ENCODE measurements around the gene TRIM50.

TRIM50 gene

DNA sequence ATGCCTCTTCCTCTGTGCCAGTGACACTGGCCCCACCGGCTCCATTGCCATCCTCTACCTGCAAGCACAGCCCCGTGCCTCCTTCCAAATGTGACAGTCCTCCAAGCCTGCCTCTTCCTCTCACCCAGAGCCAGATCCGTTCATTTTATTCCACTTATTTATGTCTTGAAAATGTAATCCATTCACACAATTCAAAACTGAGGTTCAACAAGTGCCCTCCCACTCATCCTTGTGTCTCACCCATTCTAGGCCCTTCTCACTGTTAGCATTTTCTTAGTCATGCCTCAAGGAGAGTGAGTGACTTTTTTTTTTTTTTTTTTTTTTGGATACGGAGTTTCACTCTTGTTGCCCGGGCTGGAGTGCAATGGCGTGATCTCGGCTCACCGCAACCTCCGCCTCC lies 41.7 kb upstream of the TRIM50 start:
- no peak overlapping the region for H3K4me2 ChIP-seq (ENCODE audit: insufficient read depth, low read length)
- no peak for DNase-seq

DNA sequence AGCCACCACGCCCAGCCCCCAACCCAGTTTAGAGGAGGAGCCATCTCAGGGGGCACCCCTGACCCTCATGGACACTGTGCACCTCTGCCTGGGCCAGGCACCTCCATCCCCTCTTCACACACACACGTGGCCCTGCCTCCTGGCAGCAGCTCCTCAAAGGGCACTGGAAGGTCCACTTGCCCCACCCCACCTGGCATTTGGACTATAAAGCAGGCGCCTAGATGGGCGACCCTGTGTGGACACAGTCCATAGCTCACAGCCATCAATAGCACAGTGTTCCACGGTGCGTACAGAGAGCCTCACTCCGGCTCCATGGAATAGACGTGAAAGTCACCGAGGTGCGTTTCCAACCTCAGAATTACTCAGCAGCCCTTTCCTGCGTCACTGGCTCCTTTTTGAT lies 41.1 kb upstream of the TRIM50 start:
- no peaks in the 10 kb centered on the region for H3K27me3 ChIP-seq (ENCODE audit: insufficient read depth, low read length, poor library complexity)
- ATAC-seq (ENCODE audit: insufficient read depth, low read depth) (no peak), DNase-seq (no peak)
- no peak overlapping the region for H3K4me3 ChIP-seq (ENCODE audit: low read depth in 1 of 2, low read length in 2 of 2)
- H4K20me1 ChIP-seq (ENCODE audit: insufficient read depth, low read length): no peaks in the 10 kb centered on the region
- no peak overlapping the region for H3K9ac ChIP-seq (ENCODE audit: low read depth, low read length)
- H3K9me3 ChIP-seq (ENCODE audit: insufficient read depth, low read length, severe bottlenecking): no peaks in the 10 kb centered on the region
- no peaks in the 10 kb centered on the region for H3K79me2 ChIP-seq (ENCODE audit: insufficient read depth, low read length)
- H2AFZ ChIP-seq (ENCODE audit: low read depth, low read length): no peak overlapping the region
- no peak overlapping the region for H3K4me2 ChIP-seq (ENCODE audit: insufficient read depth, low read length)
- no peak overlapping the region for H3K27ac ChIP-seq (ENCODE audit: low read length)
- H3K36me3 ChIP-seq (ENCODE audit: insufficient read depth, low read length): no peaks in the 10 kb centered on the region
- H3K4me1 ChIP-seq (ENCODE audit: insufficient read depth, low read length): 0 out of 2 replicates have a peak, but pooled peaks cover 3% of the 10 kb centered on the region
- TF ChIP-seq, protein P1, sequence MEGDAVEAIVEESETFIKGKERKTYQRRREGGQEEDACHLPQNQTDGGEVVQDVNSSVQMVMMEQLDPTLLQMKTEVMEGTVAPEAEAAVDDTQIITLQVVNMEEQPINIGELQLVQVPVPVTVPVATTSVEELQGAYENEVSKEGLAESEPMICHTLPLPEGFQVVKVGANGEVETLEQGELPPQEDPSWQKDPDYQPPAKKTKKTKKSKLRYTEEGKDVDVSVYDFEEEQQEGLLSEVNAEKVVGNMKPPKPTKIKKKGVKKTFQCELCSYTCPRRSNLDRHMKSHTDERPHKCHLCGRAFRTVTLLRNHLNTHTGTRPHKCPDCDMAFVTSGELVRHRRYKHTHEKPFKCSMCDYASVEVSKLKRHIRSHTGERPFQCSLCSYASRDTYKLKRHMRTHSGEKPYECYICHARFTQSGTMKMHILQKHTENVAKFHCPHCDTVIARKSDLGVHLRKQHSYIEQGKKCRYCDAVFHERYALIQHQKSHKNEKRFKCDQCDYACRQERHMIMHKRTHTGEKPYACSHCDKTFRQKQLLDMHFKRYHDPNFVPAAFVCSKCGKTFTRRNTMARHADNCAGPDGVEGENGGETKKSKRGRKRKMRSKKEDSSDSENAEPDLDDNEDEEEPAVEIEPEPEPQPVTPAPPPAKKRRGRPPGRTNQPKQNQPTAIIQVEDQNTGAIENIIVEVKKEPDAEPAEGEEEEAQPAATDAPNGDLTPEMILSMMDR (IDR thresholded peaks at IDR 0.05; ENCODE audit: borderline replicate concordance, extremely low read depth, low read length, poor library complexity, severe bottlenecking): no peak
- no peak for TF ChIP-seq EZH2 (IDR thresholded peaks at IDR 0.05; ENCODE audit: borderline replicate concordance, low read depth, low read length, severe bottlenecking)

More for the DNA sequence above, 41.7 kb upstream of the TRIM50 start:
- Histone ChIP-seq H3K27ac (ENCODE audit: low read length) (no peak overlapping the region), H3K9ac (ENCODE audit: low read depth, low read length) (no peak overlapping the region), H3K4me1 (ENCODE audit: insufficient read depth, low read length) (0 out of 2 replicates have a peak, but pooled peaks cover 3% of the 10 kb centered on the region), H3K27me3 (ENCODE audit: insufficient read depth, low read length, poor library complexity) (no peaks in the 10 kb centered on the region), H3K4me3 (ENCODE audit: low read depth in 1 of 2, low read length in 2 of 2) (no peak overlapping the region), H2AFZ (ENCODE audit: low read depth, low read length) (no peak overlapping the region), H4K20me1 (ENCODE audit: insufficient read depth, low read length) (no peaks in the 10 kb centered on the region), H3K79me2 (ENCODE audit: insufficient read depth, low read length) (no peaks in the 10 kb centered on the region), H3K9me3 (ENCODE audit: insufficient read depth, low read length, severe bottlenecking) (no peaks in the 10 kb centered on the region), H3K36me3 (ENCODE audit: insufficient read depth, low read length) (no peaks in the 10 kb centered on the region)
- no peak for TF ChIP-seq EZH2 (IDR thresholded peaks at IDR 0.05; ENCODE audit: borderline replicate concordance, low read depth, low read length, severe bottlenecking)
- TF ChIP-seq, protein P1 (IDR thresholded peaks at IDR 0.05; ENCODE audit: borderline replicate concordance, extremely low read depth, low read length, poor library complexity, severe bottlenecking): no peak
- no peak for ATAC-seq (ENCODE audit: insufficient read depth, low read depth)

DNA sequence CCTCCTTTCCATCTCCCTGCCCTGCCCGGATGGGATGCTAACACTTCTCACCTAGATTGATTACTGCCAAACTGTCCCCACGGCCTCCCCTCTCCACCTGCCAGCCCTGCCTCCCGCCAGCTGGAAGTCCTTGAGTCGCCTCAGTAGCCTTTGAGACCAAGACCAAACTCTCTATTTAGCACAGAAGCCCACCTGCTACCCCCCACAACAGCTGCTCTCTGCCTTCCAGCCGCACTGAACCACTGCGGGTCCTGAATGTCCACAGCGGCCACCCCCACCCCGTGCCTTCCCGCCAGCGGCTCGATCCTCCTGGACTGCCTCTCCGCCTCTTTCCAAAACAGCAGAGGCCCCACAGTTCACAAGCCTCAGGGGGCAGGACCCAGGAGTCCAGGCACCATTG lies 39.1 kb upstream of the TRIM50 start:
- ATAC-seq (ENCODE audit: insufficient read depth, low read depth): no peak
- Histone ChIP-seq H3K4me2 (ENCODE audit: insufficient read depth, low read length) (no peak overlapping the region), H4K20me1 (ENCODE audit: insufficient read depth, low read length) (no peaks in the 10 kb centered on the region), H2AFZ (ENCODE audit: low read depth, low read length) (no peak overlapping the region), H3K4me3 (ENCODE audit: low read depth in 1 of 2, low read length in 2 of 2) (no peak overlapping the region), H3K27me3 (ENCODE audit: insufficient read depth, low read length, poor library complexity) (no peaks in the 10 kb centered on the region), H3K79me2 (ENCODE audit: insufficient read depth, low read length) (no peaks in the 10 kb centered on the region), H3K9me3 (ENCODE audit: insufficient read depth, low read length, severe bottlenecking) (no peaks in the 10 kb centered on the region), H3K27ac (ENCODE audit: low read length) (no peak overlapping the region), H3K9ac (ENCODE audit: low read depth, low read length) (no peak overlapping the region), H3K36me3 (ENCODE audit: insufficient read depth, low read length) (no peaks in the 10 kb centered on the region), H3K4me1 (ENCODE audit: insufficient read depth, low read length) (0 out of 2 replicates have a peak, but pooled peaks cover 3% of the 10 kb centered on the region)
- DNase-seq: no peak
- TF ChIP-seq, protein P1 (IDR thresholded peaks at IDR 0.05; ENCODE audit: borderline replicate concordance, extremely low read depth, low read length, poor library complexity, severe bottlenecking): no peak

DNA sequence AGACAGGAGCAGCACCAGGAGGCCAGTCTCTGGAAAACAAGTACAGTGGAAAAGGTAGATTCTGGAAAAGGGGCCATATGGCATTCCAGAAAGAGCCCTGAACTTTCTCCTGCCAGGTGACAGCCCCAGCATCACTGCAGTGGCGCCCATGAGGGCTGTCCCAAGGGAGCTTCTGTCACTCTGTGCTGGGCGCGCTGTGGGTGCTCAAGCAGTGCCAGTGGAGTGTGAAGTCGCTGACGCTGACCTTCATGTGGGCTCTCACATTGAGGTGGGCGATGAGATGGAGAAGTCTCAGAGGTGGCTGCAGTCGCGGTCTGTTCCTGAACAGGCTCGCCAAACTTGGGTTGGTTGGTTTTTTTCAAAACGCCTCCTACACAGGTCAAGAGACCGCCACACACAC lies 38.2 kb upstream of the TRIM50 start:
- H2AFZ ChIP-seq (ENCODE audit: low read depth, low read length): no peak overlapping the region
- no peaks in the 10 kb centered on the region for H3K27me3 ChIP-seq (ENCODE audit: insufficient read depth, low read length, poor library complexity)
- DNase-seq: no peak
- 0 out of 2 replicates have a peak, but pooled peaks cover 3% of the 10 kb centered on the region for H3K4me1 ChIP-seq (ENCODE audit: insufficient read depth, low read length)
- H3K9ac ChIP-seq (ENCODE audit: low read depth, low read length): no peak overlapping the region
- ATAC-seq (ENCODE audit: insufficient read depth, low read depth): no peak
- no peak for TF ChIP-seq EZH2 (IDR thresholded peaks at IDR 0.05; ENCODE audit: borderline replicate concordance, low read depth, low read length, severe bottlenecking)
- TF ChIP-seq, protein P1 (IDR thresholded peaks at IDR 0.05; ENCODE audit: borderline replicate concordance, extremely low read depth, low read length, poor library complexity, severe bottlenecking): no peak
- H4K20me1 ChIP-seq (ENCODE audit: insufficient read depth, low read length): no peaks in the 10 kb centered on the region
- H3K79me2 ChIP-seq (ENCODE audit: insufficient read depth, low read length): no peaks in the 10 kb centered on the region
- H3K4me2 ChIP-seq (ENCODE audit: insufficient read depth, low read length): no peak overlapping the region
- H3K9me3 ChIP-seq (ENCODE audit: insufficient read depth, low read length, severe bottlenecking): no peaks in the 10 kb centered on the region
- H3K36me3 ChIP-seq (ENCODE audit: insufficient read depth, low read length): no peaks in the 10 kb centered on the region
- no peak overlapping the region for H3K4me3 ChIP-seq (ENCODE audit: low read depth in 1 of 2, low read length in 2 of 2)
- H3K27ac ChIP-seq (ENCODE audit: low read length): no peak overlapping the region

Data from DND-41 (cell line).